AG08396 (cell line): Measurements from ENCODE around the gene OR8D2.
"Not testable (repeated sequence)": the region's sequence is repeated elsewhere in the genome, so short reads cannot be mapped to it uniquely, and the experiment has no call there.

Experiments
- DNase-seq: peaks from one replicate; pipeline ENCODE4 v3.0.0; 2012; ENCODE audit warnings: low spot score, mixed read lengths

OR8D2 gene

GRCh38 chr11:124285610-124286344, 34.2 kb downstream of the OR8D2 start:
- DNase-seq, result no peak

- no peak for DNase-seq
Measured at GRCh38 chr11:124278261-124278660, 41.7 kb downstream of the OR8D2 start.

- no peak for DNase-seq
Measured at GRCh38 chr11:124277804-124278203, 42.2 kb downstream of the OR8D2 start.

GRCh38 chr11:124277207-124277606, 42.8 kb downstream of the OR8D2 start:
- no peak for DNase-seq

GRCh38 chr11:124276081-124276480, 43.9 kb downstream of the OR8D2 start:
- DNase-seq, result peak; percentile 6

GRCh38 chr11:124274000-124274399, 46.0 kb downstream of the OR8D2 start:
- no peak for DNase-seq

- DNase-seq, result not testable (repeated sequence)
Measured at GRCh38 chr11:124270886-124271285, 49.1 kb downstream of the OR8D2 start.
